Measurements from ENCODE around the gene ST6GAL2.

ST6GAL2 gene

GRCh38 chr2:106833256-106833655 lies 52.7 kb downstream of the ST6GAL2 start:
- H3K4me3 ChIP-seq (ENCODE audit: low read depth in 1 of 2, low read length in 1 of 2): no peak overlapping the region
- H3K27me3 ChIP-seq: no peaks in the 10 kb centered on the region
- H3K27ac ChIP-seq: no peak overlapping the region
- TF ChIP-seq CTCF (IDR thresholded peaks at IDR 0.05): no peak
- no peaks in the 10 kb centered on the region for H3K36me3 ChIP-seq
- H3K4me1 ChIP-seq (ENCODE audit: control insufficient read depth in 1 of 2, insufficient read depth in 1 of 2, low read depth in 1 of 2, low read length in 1 of 2): no peaks in the 10 kb centered on the region
- no peaks in the 10 kb centered on the region for H3K9me3 ChIP-seq

DNA sequence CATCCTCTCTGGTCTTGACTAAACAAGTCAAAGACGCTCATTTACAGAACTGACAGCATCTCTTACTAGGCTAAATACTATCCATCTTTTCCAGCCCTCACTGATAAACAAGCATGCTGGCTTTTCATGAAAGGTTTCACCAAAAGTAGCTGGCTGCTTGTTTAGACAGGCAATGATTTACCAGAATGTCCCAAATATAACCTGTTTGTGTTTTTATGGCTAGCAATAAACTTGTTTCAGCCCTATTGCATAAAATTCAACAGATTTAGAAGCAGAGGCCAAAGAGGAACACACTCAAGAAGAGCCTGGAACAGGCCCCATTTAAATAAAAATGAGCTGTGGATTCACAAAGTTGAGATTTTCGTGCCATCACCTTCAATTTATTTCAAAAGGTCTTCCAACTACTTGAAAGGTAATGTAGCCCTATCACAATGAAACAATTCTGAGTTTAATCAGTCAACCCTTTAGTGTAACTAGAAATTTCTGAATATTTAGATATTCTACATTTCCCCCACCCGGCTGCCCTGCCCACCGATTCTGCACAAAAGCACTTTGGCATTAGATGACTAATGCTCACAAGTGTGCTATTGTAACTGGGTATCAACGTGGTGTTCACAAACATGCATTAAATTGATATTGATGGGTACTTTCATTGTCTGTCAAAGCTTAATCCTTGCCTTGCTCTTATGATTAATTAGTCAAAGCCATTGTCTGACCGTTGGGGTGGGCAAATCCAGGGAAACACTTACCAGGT lies 54.0 kb downstream of the ST6GAL2 start:
- H3K27me3 ChIP-seq: no peaks in the 10 kb centered on the region
- H3K36me3 ChIP-seq: no peaks in the 10 kb centered on the region
- TF ChIP-seq CTCF (IDR thresholded peaks at IDR 0.05): no peak

GRCh38 chr2:106831241-106831640 lies 54.7 kb downstream of the ST6GAL2 start:
- TF ChIP-seq CTCF (IDR thresholded peaks at IDR 0.05): no peak
- H3K4me1 ChIP-seq (ENCODE audit: control insufficient read depth in 1 of 2, insufficient read depth in 1 of 2, low read depth in 1 of 2, low read length in 1 of 2): no peaks in the 10 kb centered on the region
- H3K36me3 ChIP-seq: no peaks in the 10 kb centered on the region
- H3K27ac ChIP-seq: no peak overlapping the region
- no peaks in the 10 kb centered on the region for H3K9me3 ChIP-seq
- no peak overlapping the region for H3K4me3 ChIP-seq (ENCODE audit: low read depth in 1 of 2, low read length in 1 of 2)
- no peaks in the 10 kb centered on the region for H3K27me3 ChIP-seq

More for the DNA sequence above, 54.0 kb downstream of the ST6GAL2 start:
- Histone ChIP-seq H3K4me1 (ENCODE audit: control insufficient read depth in 1 of 2, insufficient read depth in 1 of 2, low read depth in 1 of 2, low read length in 1 of 2) (no peaks in the 10 kb centered on the region), H3K4me3 (ENCODE audit: low read depth in 1 of 2, low read length in 1 of 2) (no peak overlapping the region), H3K9me3 (no peaks in the 10 kb centered on the region), H3K27ac (no peak overlapping the region)

GRCh38 chr2:106830191-106830590 lies 55.8 kb downstream of the ST6GAL2 start:
- Histone ChIP-seq H3K36me3 (no peaks in the 10 kb centered on the region), H3K9me3 (no peaks in the 10 kb centered on the region), H3K27me3 (no peaks in the 10 kb centered on the region), H3K27ac (no peak overlapping the region), H3K4me1 (ENCODE audit: control insufficient read depth in 1 of 2, insufficient read depth in 1 of 2, low read depth in 1 of 2, low read length in 1 of 2) (no peaks in the 10 kb centered on the region), H3K4me3 (ENCODE audit: low read depth in 1 of 2, low read length in 1 of 2) (no peak overlapping the region)
- TF ChIP-seq CTCF (IDR thresholded peaks at IDR 0.05): no peak

GRCh38 chr2:106828119-106828518 lies 57.8 kb downstream of the ST6GAL2 start:
- no peak for TF ChIP-seq CTCF (IDR thresholded peaks at IDR 0.05)
- Histone ChIP-seq H3K4me3 (ENCODE audit: low read depth in 1 of 2, low read length in 1 of 2) (no peak overlapping the region), H3K27ac (no peak overlapping the region), H3K9me3 (no peaks in the 10 kb centered on the region), H3K36me3 (no peaks in the 10 kb centered on the region), H3K4me1 (ENCODE audit: control insufficient read depth in 1 of 2, insufficient read depth in 1 of 2, low read depth in 1 of 2, low read length in 1 of 2) (no peaks in the 10 kb centered on the region), H3K27me3 (no peaks in the 10 kb centered on the region)
